ENCODE measurements around the gene KCNJ3.

KCNJ3 gene

GRCh38 chr2:154709215-154709614 lies 10.7 kb downstream of the KCNJ3 start:
- DNase-seq = no peak

DNA sequence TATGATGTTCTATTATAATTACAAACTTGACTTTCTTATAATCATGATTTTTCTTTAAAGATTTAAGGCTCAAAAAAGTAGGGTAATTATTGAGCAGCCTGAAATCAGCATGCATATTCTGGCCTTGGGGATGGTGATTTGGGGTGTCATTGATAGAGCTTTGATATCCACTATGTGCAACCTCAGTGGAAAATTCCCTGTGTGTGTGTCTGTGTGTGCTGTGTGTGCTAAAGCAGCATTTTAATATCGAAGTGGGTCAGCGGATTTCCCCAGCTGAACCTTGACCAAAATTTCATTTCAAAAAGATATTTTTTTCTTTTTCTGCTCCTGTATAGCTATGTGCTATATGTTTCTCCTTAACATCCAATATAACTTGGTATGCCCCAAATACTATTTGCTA lies 11.6 kb downstream of the KCNJ3 start:
- DNase-seq = no peak

DNA sequence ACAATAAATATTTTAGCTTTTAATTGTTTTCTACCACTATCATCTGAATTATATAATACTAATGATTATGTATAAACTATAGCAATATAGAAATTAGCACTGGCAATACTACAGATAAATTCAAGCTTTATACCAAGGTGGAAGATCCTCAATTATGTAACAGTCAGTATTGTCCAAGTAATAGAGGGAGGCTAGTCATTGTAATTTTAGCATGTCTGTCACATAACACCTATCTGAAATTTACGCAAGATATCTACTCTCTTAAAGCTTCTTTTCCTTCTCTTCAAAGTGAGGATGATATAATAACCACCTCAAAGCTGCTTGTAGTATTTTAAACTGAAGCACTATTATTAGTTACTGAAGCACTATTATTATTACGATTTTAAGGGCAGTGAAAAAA lies 12.2 kb downstream of the KCNJ3 start:
- DNase-seq = no peak

- DNase-seq = no peak
Measured at GRCh38 chr2:154713675-154714074, 15.2 kb downstream of the KCNJ3 start.

DNA sequence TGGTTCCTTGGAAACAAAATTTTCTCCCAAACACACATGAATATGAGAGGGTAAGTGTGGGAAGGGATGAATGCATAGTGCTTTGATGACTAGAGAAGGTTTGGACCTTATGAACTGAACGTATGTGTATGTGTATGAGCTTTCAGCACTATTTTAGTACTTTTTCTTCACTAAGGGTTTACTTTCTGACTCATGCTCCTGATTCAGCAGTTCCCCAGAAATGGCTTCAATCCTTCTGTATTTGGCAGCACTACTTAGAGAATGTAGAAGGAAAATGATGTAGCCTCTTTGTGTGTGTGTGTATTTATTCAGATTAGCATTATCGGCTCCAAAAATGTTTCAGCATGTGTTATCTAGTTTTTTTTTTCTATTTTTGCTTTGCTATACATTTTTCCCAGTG lies 22.2 kb downstream of the KCNJ3 start:
- peak; percentile 42 for DNase-seq

GRCh38 chr2:154724194-154724797 lies 25.8 kb downstream of the KCNJ3 start:
- DNase-seq = peak; percentile 18

- no peak for DNase-seq
Measured at GRCh38 chr2:154740361-154740760, 41.9 kb downstream of the KCNJ3 start.

GRCh38 chr2:154758871-154759270 lies 60.4 kb downstream of the KCNJ3 start:
- no peak for DNase-seq

DNA sequence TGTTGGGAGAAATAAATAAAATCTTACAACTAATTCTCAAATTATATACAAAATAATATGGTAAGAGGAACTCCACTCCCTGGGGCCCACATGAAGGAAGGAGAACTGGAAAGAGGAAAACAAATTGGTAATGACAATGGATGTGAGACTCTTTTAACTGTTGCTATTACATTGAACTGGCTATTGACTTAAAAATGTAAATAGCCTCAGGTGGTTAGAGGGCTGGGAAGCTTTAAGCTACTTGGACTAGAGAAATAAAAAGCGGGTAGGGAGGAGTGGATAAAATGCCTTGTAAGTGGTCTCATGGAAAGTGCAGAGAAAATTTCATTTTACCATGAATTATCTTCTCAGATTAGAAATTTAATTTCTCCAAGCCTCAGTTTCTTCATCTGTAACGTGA lies 64.1 kb downstream of the KCNJ3 start:
- DNase-seq = no peak

- DNase-seq = no peak
Measured at GRCh38 chr2:154771664-154772284, 73.3 kb downstream of the KCNJ3 start.

- no peak for DNase-seq
Measured at GRCh38 chr2:154776825-154777224, 78.3 kb downstream of the KCNJ3 start.

DNA sequence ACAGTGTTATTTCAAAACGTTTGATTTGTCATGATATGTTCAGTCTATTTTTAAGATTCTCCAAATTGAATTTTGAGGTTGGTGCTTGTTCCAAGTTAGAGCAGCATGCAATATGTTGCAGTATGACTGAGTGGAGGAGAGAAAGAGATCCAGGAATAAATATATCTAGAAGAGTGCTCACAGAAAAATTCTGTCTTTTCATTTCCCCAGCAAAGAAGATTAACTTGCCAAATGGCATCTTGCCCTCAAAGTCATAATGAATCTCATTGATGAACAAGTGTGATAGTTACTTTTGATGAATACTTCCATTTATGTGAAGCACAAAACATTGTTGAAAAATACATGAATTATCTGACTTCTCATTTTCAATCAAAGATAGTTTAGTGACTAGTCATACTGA lies 95.9 kb downstream of the KCNJ3 start:
- DNase-seq = no peak

- no peak for DNase-seq
Measured at GRCh38 chr2:154795651-154796050, 97.2 kb downstream of the KCNJ3 start.

GRCh38 chr2:154804451-154804850 lies 106.0 kb downstream of the KCNJ3 start:
- no peak for DNase-seq

GRCh38 chr2:154813636-154814035 lies 115.1 kb downstream of the KCNJ3 start:
- no peak for DNase-seq

GRCh38 chr2:154814856-154815255 lies 116.4 kb downstream of the KCNJ3 start:
- no peak for DNase-seq

GRCh38 chr2:154825358-154825757 lies 126.9 kb downstream of the KCNJ3 start:
- DNase-seq = no peak

DNA sequence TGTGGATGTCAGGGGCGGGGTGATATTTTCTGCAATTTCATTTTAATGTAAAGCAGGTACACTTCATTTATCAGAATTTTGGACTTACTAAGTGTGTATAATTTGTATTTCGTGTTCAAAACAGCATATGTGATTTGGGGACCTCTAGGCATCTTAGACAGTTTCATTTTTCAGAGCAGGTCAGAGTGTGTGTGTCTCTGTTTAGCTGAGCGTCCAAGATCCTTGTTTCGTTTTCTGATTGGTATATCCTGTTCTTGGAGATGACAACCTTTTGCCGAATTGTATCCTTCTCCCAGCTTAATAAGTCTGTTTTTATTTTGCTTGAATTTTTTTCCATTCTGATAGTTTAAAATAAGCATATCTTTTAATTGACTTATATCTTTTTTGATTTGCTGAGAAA lies 128.3 kb downstream of the KCNJ3 start:
- DNase-seq = no peak

DNA sequence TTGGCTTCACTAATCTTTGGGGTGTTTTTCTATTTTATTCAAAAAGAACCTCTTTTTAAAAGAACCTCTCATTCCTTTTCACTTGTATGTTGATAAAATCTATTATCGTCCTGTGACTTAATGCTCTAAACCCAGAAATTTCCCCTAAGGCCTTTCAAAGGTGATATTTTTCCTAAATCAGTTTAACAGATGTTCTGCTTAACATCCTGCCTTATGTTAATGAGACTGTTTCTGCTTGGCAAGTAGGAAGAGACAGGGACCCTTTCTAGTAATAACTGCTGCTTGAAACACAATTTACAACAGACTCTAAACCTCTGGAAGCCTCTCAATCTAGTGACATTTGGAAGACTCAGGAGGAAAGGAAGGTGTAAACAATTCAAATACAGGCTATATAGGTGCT lies 128.8 kb downstream of the KCNJ3 start:
- DNase-seq = no peak

GRCh38 chr2:154832711-154833110 lies 134.2 kb downstream of the KCNJ3 start:
- peak; percentile 26 for DNase-seq

- DNase-seq = peak; percentile 83
Measured at GRCh38 chr2:154836632-154837031, 138.1 kb downstream of the KCNJ3 start.

GRCh38 chr2:154837035-154837434 lies 138.5 kb downstream of the KCNJ3 start:
- DNase-seq = no peak

DNA sequence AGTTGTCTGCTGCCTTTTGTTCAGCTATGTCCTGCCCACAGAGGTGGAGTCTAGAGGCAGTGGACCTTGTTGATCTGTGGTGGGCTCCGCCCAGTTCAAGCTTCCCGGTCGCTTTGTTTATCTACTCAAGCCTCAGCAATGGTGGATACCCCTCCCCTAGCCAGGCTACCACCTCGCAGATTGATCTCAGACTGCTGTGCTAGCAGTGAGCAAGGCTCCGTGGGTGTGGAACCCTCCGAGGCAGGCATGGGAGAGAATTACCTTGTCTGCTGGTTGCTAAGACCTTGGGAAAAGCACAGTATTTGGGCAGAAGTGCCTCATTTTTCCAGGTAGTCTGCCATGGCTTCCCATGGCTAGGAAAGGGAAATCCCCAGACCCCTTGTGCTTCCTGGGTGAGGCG lies 146.0 kb downstream of the KCNJ3 start:
- no peak for DNase-seq

- no peak for DNase-seq
Measured at GRCh38 chr2:154846842-154847241, 148.3 kb downstream of the KCNJ3 start.

- no peak for DNase-seq
Measured at GRCh38 chr2:154849482-154849881, 151.0 kb downstream of the KCNJ3 start.
